Uterus (tissue), 4 donors: ENCODE measurements around the gene HAPLN2. TPM values are rescaled to one million over a fixed set of nuclear protein-coding genes. Genes with fewer than 3 reads are reported as not detected.

Source experiments
- DNase-seq, 2 donors: peaks; one replicate each; pipeline ENCODE4 v3.0.0-alpha.2; 2019 to 2020
- H3K27ac ChIP-seq, 2 donors: fragments of 200-600 bp; sonication (generic); 1 replicate in 1 of 2; 2 replicates in 1 of 2; pipeline ENCODE4 v1.5.1; 2016 to 2018
- H3K27me3 ChIP-seq, 2 donors: fragments of 200-600 bp; sonication (generic); one replicate each; pipeline ENCODE4 v1.5.1; 2018 to 2019; ENCODE audit warnings: control low read depth in 1 of 2
- H3K36me3 ChIP-seq, 2 donors: fragments of 200-600 bp; sonication (generic); one replicate each; pipeline ENCODE4 v1.5.1; 2019; ENCODE audit warnings: control low read depth in 1 of 2
- H3K4me1 ChIP-seq, 2 donors: fragments of 200-600 bp; sonication (generic); one replicate each; pipeline ENCODE4 v1.5.1; 2018 to 2019; ENCODE audit warnings: control low read depth in 1 of 2
- H3K4me3 ChIP-seq, 2 donors: fragments of 200-600 bp; sonication (generic); 1 replicate in 1 of 2; 2 replicates in 1 of 2; pipeline ENCODE4 v1.5.1; 2018 to 2019; ENCODE audit warnings: mild to moderate bottlenecking in 1 of 2
- H3K9me3 ChIP-seq, 2 donors: fragments of 200-600 bp; sonication (generic); one replicate each; pipeline ENCODE4 v1.5.1; 2019; ENCODE audit warnings: control low read depth in 1 of 2
- POLR2A ChIP-seq, 2 donors: fragments of 450-650 bp; IDR thresholded peaks; one replicate each; pipeline ENCODE4 v1.6.1; 2016; ENCODE audit warnings: antibody characterized with exemption in 2 of 2, mild to moderate bottlenecking in 1 of 2, moderate library complexity in 1 of 2
- intact Hi-C: fragments of 100-400 bp; cut with DNase I; formaldehyde crosslinking; loops from one replicate; pipeline ENCODE4 v1.15.1; 2023; ENCODE audit warnings: low total_unique reads
- total RNA-seq, 4 donors: library from RNA; depleted of rRNA in 3 of 4; stranded (reverse); fragments of >200 nt in 3 of 4; gene quantifications; one replicate each; pipeline versions ENCODE4 v1.1.0 to v1.2.4, GENCODE V29; 2014 to 2023
- TF ChIP-seq, protein P1 (sequence below), 4 experiments: fragments of 200-600 bp in 2 of 4; fragments of 450-650 bp in 2 of 4; sonication (generic) in 2 of 4; IDR thresholded peaks; one replicate each; pipeline ENCODE4 v1.5.1; 2016 to 2019; ENCODE audit warnings: antibody characterized with exemption in 4 of 4, mild to moderate bottlenecking in 2 of 4, moderate library complexity in 1 of 4
- donor health status: DM: yes; HTN: yes; CAD: no.

The HAPLN2 gene
- total RNA-seq, 4 donors from 2014 or later = 0.77 to 3.9 TPM; not detected in 2

DNA sequence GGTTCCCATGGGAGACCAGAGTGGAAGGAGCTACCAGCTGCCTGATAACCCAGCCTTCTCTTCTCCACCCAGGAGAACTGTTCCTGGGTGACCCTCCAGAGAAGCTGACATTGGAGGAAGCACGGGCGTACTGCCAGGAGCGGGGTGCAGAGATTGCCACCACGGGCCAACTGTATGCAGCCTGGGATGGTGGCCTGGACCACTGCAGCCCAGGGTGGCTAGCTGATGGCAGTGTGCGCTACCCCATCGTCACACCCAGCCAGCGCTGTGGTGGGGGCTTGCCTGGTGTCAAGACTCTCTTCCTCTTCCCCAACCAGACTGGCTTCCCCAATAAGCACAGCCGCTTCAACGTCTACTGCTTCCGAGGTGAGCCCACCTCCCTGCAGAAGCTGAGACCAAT lies 29.3 kb downstream of the HAPLN2 start:
- TF ChIP-seq, protein P1, sequence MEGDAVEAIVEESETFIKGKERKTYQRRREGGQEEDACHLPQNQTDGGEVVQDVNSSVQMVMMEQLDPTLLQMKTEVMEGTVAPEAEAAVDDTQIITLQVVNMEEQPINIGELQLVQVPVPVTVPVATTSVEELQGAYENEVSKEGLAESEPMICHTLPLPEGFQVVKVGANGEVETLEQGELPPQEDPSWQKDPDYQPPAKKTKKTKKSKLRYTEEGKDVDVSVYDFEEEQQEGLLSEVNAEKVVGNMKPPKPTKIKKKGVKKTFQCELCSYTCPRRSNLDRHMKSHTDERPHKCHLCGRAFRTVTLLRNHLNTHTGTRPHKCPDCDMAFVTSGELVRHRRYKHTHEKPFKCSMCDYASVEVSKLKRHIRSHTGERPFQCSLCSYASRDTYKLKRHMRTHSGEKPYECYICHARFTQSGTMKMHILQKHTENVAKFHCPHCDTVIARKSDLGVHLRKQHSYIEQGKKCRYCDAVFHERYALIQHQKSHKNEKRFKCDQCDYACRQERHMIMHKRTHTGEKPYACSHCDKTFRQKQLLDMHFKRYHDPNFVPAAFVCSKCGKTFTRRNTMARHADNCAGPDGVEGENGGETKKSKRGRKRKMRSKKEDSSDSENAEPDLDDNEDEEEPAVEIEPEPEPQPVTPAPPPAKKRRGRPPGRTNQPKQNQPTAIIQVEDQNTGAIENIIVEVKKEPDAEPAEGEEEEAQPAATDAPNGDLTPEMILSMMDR (IDR thresholded peaks at IDR 0.05) = no peak
- no peak for TF ChIP-seq POLR2A (IDR thresholded peaks at IDR 0.05)
- DNase-seq = no peak
- Histone ChIP-seq H3K27me3 (no peaks in the 10 kb centered on the region), H3K4me1 (no peaks in the 10 kb centered on the region), H3K27ac (no peak overlapping the region), H3K36me3 (no peaks in the 10 kb centered on the region), H3K9me3 (no peaks in the 10 kb centered on the region), H3K4me3 (no peak overlapping the region)
- intact Hi-C loops = no loop called here

DNA sequence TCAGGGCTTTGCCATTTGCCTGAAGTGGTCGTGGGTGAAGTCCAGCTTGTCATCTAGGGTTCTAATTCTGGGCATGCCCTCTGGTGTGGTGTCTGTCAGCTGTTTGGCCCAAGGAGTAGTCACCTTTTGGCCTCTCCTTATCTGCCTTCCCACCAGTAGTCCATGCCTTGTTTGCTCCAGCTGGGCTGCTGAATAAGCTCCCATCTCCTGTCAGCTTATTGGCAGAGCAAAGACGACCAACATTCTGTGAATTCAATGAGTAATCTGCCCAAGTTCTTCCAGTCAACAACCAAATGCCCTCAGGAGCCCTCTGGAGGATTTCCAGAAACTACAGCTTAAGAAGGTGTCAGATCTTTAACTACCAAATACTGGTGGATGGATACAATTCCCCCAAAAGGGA lies 29.7 kb downstream of the HAPLN2 start:
- Histone ChIP-seq H3K9me3 (no peaks in the 10 kb centered on the region), H3K27ac (no peak overlapping the region), H3K27me3 (no peaks in the 10 kb centered on the region), H3K4me1 (no peaks in the 10 kb centered on the region), H3K4me3 (no peak overlapping the region), H3K36me3 (no peaks in the 10 kb centered on the region)
- DNase-seq = no peak
- intact Hi-C loops = no loop called here
- no peak for TF ChIP-seq POLR2A (IDR thresholded peaks at IDR 0.05)

DNA sequence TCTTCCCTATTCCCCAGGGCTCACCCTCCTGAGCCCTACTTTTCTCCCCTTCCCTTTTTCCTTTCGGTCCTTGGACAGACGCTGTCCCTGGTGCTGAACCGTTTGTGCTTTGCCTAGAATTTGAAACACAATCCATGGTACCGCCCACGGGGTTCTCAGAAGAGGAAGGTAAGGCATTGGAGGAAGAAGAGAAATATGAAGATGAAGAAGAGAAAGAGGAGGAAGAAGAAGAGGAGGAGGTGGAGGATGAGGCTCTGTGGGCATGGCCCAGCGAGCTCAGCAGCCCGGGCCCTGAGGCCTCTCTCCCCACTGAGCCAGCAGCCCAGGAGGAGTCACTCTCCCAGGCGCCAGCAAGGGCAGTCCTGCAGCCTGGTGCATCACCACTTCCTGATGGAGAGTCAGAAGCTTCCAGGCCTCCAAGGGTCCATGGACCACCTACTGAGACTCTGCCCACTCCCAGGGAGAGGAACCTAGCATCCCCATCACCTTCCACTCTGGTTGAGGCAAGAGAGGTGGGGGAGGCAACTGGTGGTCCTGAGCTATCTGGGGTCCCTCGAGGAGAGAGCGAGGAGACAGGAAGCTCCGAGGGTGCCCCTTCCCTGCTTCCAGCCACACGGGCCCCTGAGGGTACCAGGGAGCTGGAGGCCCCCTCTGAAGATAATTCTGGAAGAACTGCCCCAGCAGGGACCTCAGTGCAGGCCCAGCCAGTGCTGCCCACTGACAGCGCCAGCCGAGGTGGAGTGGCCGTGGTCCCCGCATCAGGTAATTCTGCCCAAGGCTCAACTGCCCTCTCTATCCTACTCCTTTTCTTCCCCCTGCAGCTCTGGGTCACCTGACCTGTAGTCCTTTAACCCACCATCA lies 33.1 kb downstream of the HAPLN2 start:
- peaks cover 0 to 3% of the 10 kb centered on the region in 2 donors for H3K4me1 ChIP-seq
- no peak overlapping the region for H3K27ac ChIP-seq
- H3K4me3 ChIP-seq = no peak overlapping the region
- intact Hi-C loops = no loop called here
- TF ChIP-seq, protein P1 (IDR thresholded peaks at IDR 0.05) = no peak
- no peaks in the 10 kb centered on the region for H3K36me3 ChIP-seq
- H3K9me3 ChIP-seq = no peaks in the 10 kb centered on the region
- no peak for DNase-seq
- H3K27me3 ChIP-seq = no peaks in the 10 kb centered on the region

DNA sequence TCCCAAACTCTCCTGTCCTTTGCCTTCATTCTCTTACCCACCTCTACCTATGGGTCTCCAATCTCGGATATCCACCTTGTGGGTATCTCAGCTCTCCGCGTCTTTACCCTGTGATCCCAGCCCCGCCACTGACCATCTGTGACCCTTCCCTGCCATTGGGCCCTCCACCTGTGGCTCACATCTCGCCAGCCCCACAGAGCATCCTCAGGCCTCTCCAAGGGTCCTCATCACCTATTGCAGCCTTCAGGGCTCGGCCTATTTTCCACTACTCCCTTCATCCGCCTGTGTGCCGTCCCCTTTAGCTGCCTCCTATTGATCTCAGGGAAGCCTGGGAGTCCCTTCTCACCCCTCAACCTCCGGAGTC lies 33.8 kb downstream of the HAPLN2 start:
- intact Hi-C loops = no loop called here
- Histone ChIP-seq H3K27ac (no peak overlapping the region), H3K9me3 (no peaks in the 10 kb centered on the region), H3K27me3 (no peaks in the 10 kb centered on the region), H3K36me3 (no peaks in the 10 kb centered on the region), H3K4me1 (peaks cover 0 to 3% of the 10 kb centered on the region in 2 donors), H3K4me3 (no peak overlapping the region)
- no peak for DNase-seq
- TF ChIP-seq, protein P1 (IDR thresholded peaks at IDR 0.05) = no peak
- no peak for TF ChIP-seq POLR2A (IDR thresholded peaks at IDR 0.05)

DNA sequence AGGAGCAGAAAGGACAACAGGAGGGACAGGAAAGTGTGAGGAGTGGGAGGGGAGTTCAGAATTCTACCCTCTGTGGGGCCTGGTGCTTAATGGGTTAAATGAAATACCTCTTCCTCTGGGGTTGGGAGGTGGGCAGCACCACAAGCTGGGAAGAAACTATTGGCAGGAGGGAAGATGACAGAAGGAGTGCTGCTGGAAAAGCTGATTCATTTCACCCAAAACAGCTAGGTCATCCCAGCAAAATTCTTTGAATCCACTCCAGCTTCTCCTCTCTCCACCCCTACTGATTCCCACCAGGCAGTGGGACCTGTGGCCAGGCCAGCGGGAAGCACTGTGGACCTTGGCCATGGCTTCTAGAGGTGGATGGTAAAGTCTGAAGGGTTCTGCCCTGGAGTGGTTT lies 35.5 kb downstream of the HAPLN2 start:
- intact Hi-C loops = no loop called here
- Histone ChIP-seq H3K27me3 (no peaks in the 10 kb centered on the region), H3K27ac (no peak overlapping the region), H3K9me3 (no peaks in the 10 kb centered on the region), H3K36me3 (no peaks in the 10 kb centered on the region), H3K4me1 (peaks cover 3 to 7% of the 10 kb centered on the region in 2 donors), H3K4me3 (no peak overlapping the region)
- DNase-seq = no peak
- no peak for TF ChIP-seq POLR2A (IDR thresholded peaks at IDR 0.05)
- TF ChIP-seq, protein P1 (IDR thresholded peaks at IDR 0.05) = no peak
